HepG2 (cell line): ENCODE results near the gene HLCS. TPM values are rescaled to one million over a fixed set of nuclear protein-coding genes. Genes with fewer than 3 reads are reported as not detected.

Experiments
- ATAC-seq: fragments of 200-7000 bp; cut with Tn5 transposase; 3 replicates; pipeline ENCODE4 v1.9.1; 2020; ENCODE audit warnings: mild to moderate bottlenecking, moderate library complexity
- BruUV-seq: library from RNA; stranded (reverse); fragments of 400-500 nt; replicated peaks from 2 replicates; lab custom pipeline; 2021; lab: Mats Ljungman, UMichigan
- CTCF ChIA-PET: fragments of 300-600 bp; formaldehyde crosslinking; extraction: SDS; loops from one replicate; lab custom pipeline; 2021; ENCODE audit warnings: low total read pairs, inconsistent platforms, low intra/inter-chr PET ratio; lab: Yijun Ruan, JAX
- POLR2A ChIA-PET: fragments of 350-600 bp; sonication (Branson Sonifier 250); formaldehyde crosslinking; loops from one replicate; lab custom pipeline; 2020; ENCODE audit warnings: antibody characterized with exemption, inconsistent platforms; lab: Yijun Ruan, JAX
- DNase-seq: peaks from one replicate; pipeline ENCODE4 v3.0.0-alpha.2; 2015; ENCODE audit warnings: low spot score
- FAIRE-seq: peaks from 3 replicates; lab custom pipeline; 2011; peaks lifted over from hg19 to GRCh38; lab: Jason Lieb, UNC
- H2AFZ ChIP-seq: one replicate; pipeline ENCODE4 v1.6.1; 2011; ENCODE audit warnings: low read length, inconsistent platforms
- H3K27ac ChIP-seq: fragments of 300-600 bp; 3 replicates; pipeline ENCODE4 v1.8.0; 2011; ENCODE audit warnings: mixed run types, mild to moderate bottlenecking, mixed read lengths, low read length, inconsistent platforms; ENCODE audit not compliant: insufficient read depth; ENCODE audit errors: extremely low read length
- H3K27me3 ChIP-seq, 2 experiments: fragments of 200-600 bp in 1 of 2; 2 replicates in 1 of 2; 3 replicates in 1 of 2; pipeline versions ENCODE4 v1.6.0 to v1.8.0; 2011; ENCODE audit warnings: low read length in 2 of 2, mild to moderate bottlenecking in 2 of 2, moderate library complexity in 2 of 2, inconsistent platforms in 1 of 2; ENCODE audit not compliant: insufficient read depth in 2 of 2, control insufficient read depth in 1 of 2
- H3K36me3 ChIP-seq, 2 experiments: fragments of 200-600 bp in 1 of 2; replicated peaks in 1 of 2; 2 replicates in 1 of 2; 3 replicates in 1 of 2; pipeline versions ENCODE4 v1.5.1 to v1.8.0; 2011; ENCODE audit warnings: low read length in 2 of 2, inconsistent platforms in 1 of 2; ENCODE audit not compliant: insufficient read depth in 2 of 2, control insufficient read depth in 1 of 2
- H3K4me1 ChIP-seq: 2 replicates; pipeline ENCODE4 v1.5.1; 2012; ENCODE audit warnings: low read length, inconsistent platforms; ENCODE audit not compliant: insufficient read depth
- H3K4me2 ChIP-seq: 2 replicates; pipeline ENCODE4 v1.6.0; 2011; ENCODE audit warnings: low read depth, low read length, inconsistent platforms
- H3K4me3 ChIP-seq, 3 experiments: fragments of 200-600 bp in 1 of 3; sonication (generic), shearing (Covaris generic) in 1 of 3; replicated peaks in 1 of 3; 2 replicates each; pipeline ENCODE4 v1.5.1; 2011 to 2016; ENCODE audit warnings: low read length in 3 of 3, inconsistent platforms in 2 of 3, low read depth in 2 of 3, mild to moderate bottlenecking in 2 of 3, control low read depth in 1 of 3, mixed read lengths in 1 of 3; ENCODE audit not compliant: insufficient read depth in 1 of 3
- H3K79me2 ChIP-seq: one replicate; pipeline ENCODE4 v1.6.1; 2011; ENCODE audit warnings: low read length, inconsistent platforms; ENCODE audit not compliant: insufficient read depth
- H3K9ac ChIP-seq: 2 replicates; pipeline ENCODE4 v1.6.0; 2011; ENCODE audit warnings: mild to moderate bottlenecking, low read depth, low read length, inconsistent platforms; ENCODE audit not compliant: insufficient read depth
- H3K9me3 ChIP-seq: 2 replicates; pipeline ENCODE4 v1.5.1; 2012; ENCODE audit warnings: mild to moderate bottlenecking, low read length
- H4K20me1 ChIP-seq: 2 replicates; pipeline ENCODE4 v1.6.0; 2011; ENCODE audit warnings: inconsistent platforms, mild to moderate bottlenecking, low read length, moderate library complexity; ENCODE audit not compliant: insufficient read depth
- LBX2 ChIP-seq: sonication (generic); formaldehyde crosslinking; IDR thresholded peaks from 2 replicates; pipeline ENCODE4 v1.5.0; 2020; ENCODE audit warnings: missing genetic modification reagents, mild to moderate bottlenecking, borderline replicate concordance
- MAX ChIP-seq: IDR thresholded peaks from 2 replicates; pipeline ENCODE4 v1.6.1; 2012; ENCODE audit warnings: inconsistent platforms
- MTF2 ChIP-seq: sonication (generic); formaldehyde crosslinking; IDR thresholded peaks from 2 replicates; pipeline ENCODE4 v1.5.0; 2020; ENCODE audit warnings: missing genetic modification reagents, borderline replicate concordance
- SATB2 ChIP-seq: sonication (generic); formaldehyde crosslinking; IDR thresholded peaks from 2 replicates; pipeline ENCODE4 v1.5.0; 2020; ENCODE audit warnings: missing genetic modification reagents
- TBL1XR1 ChIP-seq: fragments of 150-350 bp; IDR thresholded peaks from 2 replicates; pipeline ENCODE4 v1.6.1; 2014; ENCODE audit warnings: borderline replicate concordance, low read length; ENCODE audit not compliant: partially characterized antibody
- ZMYM3 ChIP-seq: sonication (generic); formaldehyde crosslinking; IDR thresholded peaks from 2 replicates; pipeline ENCODE4 v1.5.1; 2020; ENCODE audit warnings: mild to moderate bottlenecking, missing genetic modification reagents
- ZNF766 ChIP-seq: sonication (generic); formaldehyde crosslinking; IDR thresholded peaks from 2 replicates; pipeline ENCODE4 v1.5.0; 2020; ENCODE audit warnings: missing genetic modification reagents, borderline replicate concordance
- ZSCAN5A ChIP-seq: sonication (generic); formaldehyde crosslinking; IDR thresholded peaks from 2 replicates; pipeline ENCODE4 v1.8.0; 2022; ENCODE audit warnings: mild to moderate bottlenecking, missing genetic modification reagents, borderline replicate concordance
- WGBS: methylation state at CpG from one replicate; pipeline ENCODE4 v1.1.6; 2017; ENCODE audit warnings: low lambda C conversion rate; 5-methylcytosine and 5-hydroxymethylcytosine counted together
- in situ Hi-C: cut with HindIII; loops from 2 replicates; pipeline ENCODE4 v1.10.0; 2017; ENCODE audit warnings: low pct_unique_long_range_greater_than_20kb; ENCODE audit not compliant: extremely low pct_ligation_motif_present
- intact Hi-C: fragments of 100-400 bp; cut with micrococcal nuclease; formaldehyde crosslinking; loops from one replicate; pipeline ENCODE4 v1.10.0; 2022; ENCODE audit not compliant: unreplicated experiment
- polyA plus RNA-seq, 8 experiments: library from polyadenylated mRNA; depleted of rRNA in 3 of 8; stranded (reverse) in 7 of 8; unstranded in 1 of 8; fragments of >200 nt; fragmentation: Illumina TruSeq in 4 of 8; extraction: Trizol in 4 of 8; gene quantifications; 2 replicates each; pipeline versions ENCODE4 v1.2.1 to v1.2.3, GENCODE V29; 2011 to 2016; ENCODE audit warnings: low read depth in 4 of 8, missing spikeins in 1 of 8, mixed read lengths in 1 of 8; ENCODE audit not compliant: insufficient read depth in 1 of 8
- total RNA-seq, 5 experiments: library from RNA; depleted of rRNA; stranded (reverse); fragments of >200 nt; fragmentation: Illumina TruSeq; extraction: Trizol; gene quantifications; 2 replicates each; pipeline ENCODE4 v1.2.3, GENCODE V29; 2016; ENCODE audit warnings: low read depth in 1 of 5

Gene HLCS
- total and polyA plus RNA-seq, 2 of the 13 experiments (the other 11 are each of a cell fraction or from before 2014, with no cell fraction given): 7.9 to 12.3 TPM

GRCh38 chr21:36765229-36765628 is 201.2 kb downstream of the HLCS start:
- POLR2A ChIA-PET: no interaction called here
- H2AFZ ChIP-seq: no peak overlapping the region
- 99% methylated on average over 4 of the region's 4 CpGs for WGBS
- in situ Hi-C loops: no loop called here
- H3K9ac ChIP-seq: no peak overlapping the region
- H3K79me2 ChIP-seq: no peaks in the 10 kb centered on the region
- ATAC-seq (no peak), FAIRE-seq (no peak), DNase-seq (no peak)
- H3K9me3 ChIP-seq: no peaks in the 10 kb centered on the region
- H3K4me3 ChIP-seq: no peak overlapping the region
- no peaks in the 10 kb centered on the region for H3K27me3 ChIP-seq
- peaks cover 0 to 1% of the 10 kb centered on the region in 2 experiments; a peak in 1 of 5 replicates for H3K36me3 ChIP-seq
- no peak overlapping the region for H3K4me2 ChIP-seq
- H3K4me1 ChIP-seq: no peaks in the 10 kb centered on the region
- no TSS peak for BruUV-seq
- H3K27ac ChIP-seq: no peak overlapping the region
- intact Hi-C loops: no loop called here
- H4K20me1 ChIP-seq: no peaks in the 10 kb centered on the region
- CTCF ChIA-PET: no interaction called here
- TF ChIP-seq MAX (no peak), MTF2 (CRISPR knock-in tag) (no peak), LBX2 (CRISPR knock-in tag) (no peak), SATB2 (CRISPR knock-in tag) (no peak), TBL1XR1 (no peak), ZMYM3 (CRISPR knock-in tag) (no peak), ZSCAN5A (CRISPR knock-in tag) (no peak), ZNF766 (CRISPR knock-in tag) (no peak)
